ENCODE data around the gene PTPRO.

Gene PTPRO

GRCh38 chr12:15561396-15561795, 239.1 kb downstream of the PTPRO start:
- Histone ChIP-seq H3K4me3 (ENCODE audit: low read depth in 1 of 2, low read length in 2 of 2) (no peak overlapping the region), H3K9me3 (ENCODE audit: control insufficient read depth in 1 of 2, low read length in 2 of 2) (no peaks in the 10 kb centered on the region), H3K9ac (ENCODE audit: low read depth in 1 of 2, low read length in 2 of 2) (no peak overlapping the region), H3K36me3 (ENCODE audit: control insufficient read depth in 1 of 2, insufficient read depth in 2 of 2, low read length in 2 of 2) (peaks cover 0 to 3% of the 10 kb centered on the region in 2 donors), H3K27ac (ENCODE audit: low read depth, low read length) (no peak overlapping the region), H3K27me3 (ENCODE audit: control insufficient read depth in 1 of 2, insufficient read depth in 2 of 2, low read length in 2 of 2) (no peaks in the 10 kb centered on the region), H3K4me1 (ENCODE audit: control insufficient read depth in 1 of 2, insufficient read depth in 2 of 2, low read length in 2 of 2) (peaks cover 0 to 15% of the 10 kb centered on the region in 2 donors)

GRCh38 chr12:15562263-15562662, 240.0 kb downstream of the PTPRO start:
- Histone ChIP-seq H3K27ac (ENCODE audit: low read depth, low read length) (no peak overlapping the region), H3K9ac (ENCODE audit: low read depth in 1 of 2, low read length in 2 of 2) (no peak overlapping the region), H3K4me3 (ENCODE audit: low read depth in 1 of 2, low read length in 2 of 2) (no peak overlapping the region), H3K9me3 (ENCODE audit: control insufficient read depth in 1 of 2, low read length in 2 of 2) (no peaks in the 10 kb centered on the region), H3K27me3 (ENCODE audit: control insufficient read depth in 1 of 2, insufficient read depth in 2 of 2, low read length in 2 of 2) (no peaks in the 10 kb centered on the region), H3K36me3 (ENCODE audit: control insufficient read depth in 1 of 2, insufficient read depth in 2 of 2, low read length in 2 of 2) (peaks cover 0 to 3% of the 10 kb centered on the region in 2 donors), H3K4me1 (ENCODE audit: control insufficient read depth in 1 of 2, insufficient read depth in 2 of 2, low read length in 2 of 2) (peaks cover 0 to 15% of the 10 kb centered on the region in 2 donors)

- H3K36me3 ChIP-seq (ENCODE audit: control insufficient read depth in 1 of 2, insufficient read depth in 2 of 2, low read length in 2 of 2) = peaks cover 0 to 3% of the 10 kb centered on the region in 2 donors
- no peaks in the 10 kb centered on the region for H3K9me3 ChIP-seq (ENCODE audit: control insufficient read depth in 1 of 2, low read length in 2 of 2)
- H3K27me3 ChIP-seq (ENCODE audit: control insufficient read depth in 1 of 2, insufficient read depth in 2 of 2, low read length in 2 of 2) = no peaks in the 10 kb centered on the region
- H3K4me3 ChIP-seq (ENCODE audit: low read depth in 1 of 2, low read length in 2 of 2) = peak overlapping the region; percentile 33 to 44
- peaks cover 0 to 15% of the 10 kb centered on the region in 2 donors for H3K4me1 ChIP-seq (ENCODE audit: control insufficient read depth in 1 of 2, insufficient read depth in 2 of 2, low read length in 2 of 2)
- no peak overlapping the region for H3K27ac ChIP-seq (ENCODE audit: low read depth, low read length)
- peak overlapping the region in 1 of 2 donors; percentile 20 for H3K9ac ChIP-seq (ENCODE audit: low read depth in 1 of 2, low read length in 2 of 2)
Observed at GRCh38 chr12:15563663-15564062, 241.4 kb downstream of the PTPRO start.

GRCh38 chr12:15574353-15574752, 252.0 kb downstream of the PTPRO start:
- H3K9me3 ChIP-seq (ENCODE audit: control insufficient read depth in 1 of 2, low read length in 2 of 2) = no peaks in the 10 kb centered on the region
- H3K4me3 ChIP-seq (ENCODE audit: low read depth in 1 of 2, low read length in 2 of 2) = no peak overlapping the region
- no peak overlapping the region for H3K9ac ChIP-seq (ENCODE audit: low read depth in 1 of 2, low read length in 2 of 2)
- no peak overlapping the region for H3K27ac ChIP-seq (ENCODE audit: low read depth, low read length)
- H3K4me1 ChIP-seq (ENCODE audit: control insufficient read depth in 1 of 2, insufficient read depth in 2 of 2, low read length in 2 of 2) = peaks cover 12 to 20% of the 10 kb centered on the region in 2 donors
- H3K36me3 ChIP-seq (ENCODE audit: control insufficient read depth in 1 of 2, insufficient read depth in 2 of 2, low read length in 2 of 2) = no peaks in the 10 kb centered on the region
- H3K27me3 ChIP-seq (ENCODE audit: control insufficient read depth in 1 of 2, insufficient read depth in 2 of 2, low read length in 2 of 2) = no peaks in the 10 kb centered on the region

- no peaks in the 10 kb centered on the region for H3K36me3 ChIP-seq (ENCODE audit: control insufficient read depth in 1 of 2, insufficient read depth in 2 of 2, low read length in 2 of 2)
- H3K27me3 ChIP-seq (ENCODE audit: control insufficient read depth in 1 of 2, insufficient read depth in 2 of 2, low read length in 2 of 2) = no peaks in the 10 kb centered on the region
- H3K4me3 ChIP-seq (ENCODE audit: low read depth in 1 of 2, low read length in 2 of 2) = no peak overlapping the region
- no peak overlapping the region for H3K27ac ChIP-seq (ENCODE audit: low read depth, low read length)
- peaks cover 6 to 23% of the 10 kb centered on the region in 2 donors for H3K4me1 ChIP-seq (ENCODE audit: control insufficient read depth in 1 of 2, insufficient read depth in 2 of 2, low read length in 2 of 2)
- no peaks in the 10 kb centered on the region for H3K9me3 ChIP-seq (ENCODE audit: control insufficient read depth in 1 of 2, low read length in 2 of 2)
- H3K9ac ChIP-seq (ENCODE audit: low read depth in 1 of 2, low read length in 2 of 2) = no peak overlapping the region
Observed at GRCh38 chr12:15575671-15576541, 253.6 kb downstream of the PTPRO start.

- Histone ChIP-seq H3K36me3 (ENCODE audit: control insufficient read depth in 1 of 2, insufficient read depth in 2 of 2, low read length in 2 of 2) (no peaks in the 10 kb centered on the region), H3K9ac (ENCODE audit: low read depth in 1 of 2, low read length in 2 of 2) (no peak overlapping the region), H3K27me3 (ENCODE audit: control insufficient read depth in 1 of 2, insufficient read depth in 2 of 2, low read length in 2 of 2) (no peaks in the 10 kb centered on the region), H3K4me1 (ENCODE audit: control insufficient read depth in 1 of 2, insufficient read depth in 2 of 2, low read length in 2 of 2) (peaks cover 6 to 15% of the 10 kb centered on the region in 2 donors), H3K27ac (ENCODE audit: low read depth, low read length) (no peak overlapping the region), H3K4me3 (ENCODE audit: low read depth in 1 of 2, low read length in 2 of 2) (peak overlapping the region in 1 of 2 donors; percentile 41), H3K9me3 (ENCODE audit: control insufficient read depth in 1 of 2, low read length in 2 of 2) (no peaks in the 10 kb centered on the region)
Observed at GRCh38 chr12:15580431-15580830, 258.1 kb downstream of the PTPRO start.

GRCh38 chr12:15581006-15581405, 258.7 kb downstream of the PTPRO start:
- no peak overlapping the region for H3K9ac ChIP-seq (ENCODE audit: low read depth in 1 of 2, low read length in 2 of 2)
- H3K9me3 ChIP-seq (ENCODE audit: control insufficient read depth in 1 of 2, low read length in 2 of 2) = no peaks in the 10 kb centered on the region
- H3K27me3 ChIP-seq (ENCODE audit: control insufficient read depth in 1 of 2, insufficient read depth in 2 of 2, low read length in 2 of 2) = no peaks in the 10 kb centered on the region
- peak overlapping the region in 1 of 2 donors; percentile 41 for H3K4me3 ChIP-seq (ENCODE audit: low read depth in 1 of 2, low read length in 2 of 2)
- H3K27ac ChIP-seq (ENCODE audit: low read depth, low read length) = no peak overlapping the region
- H3K4me1 ChIP-seq (ENCODE audit: control insufficient read depth in 1 of 2, insufficient read depth in 2 of 2, low read length in 2 of 2) = peaks cover 6 to 15% of the 10 kb centered on the region in 2 donors
- H3K36me3 ChIP-seq (ENCODE audit: control insufficient read depth in 1 of 2, insufficient read depth in 2 of 2, low read length in 2 of 2) = no peaks in the 10 kb centered on the region

- no peak overlapping the region for H3K9ac ChIP-seq (ENCODE audit: low read depth in 1 of 2, low read length in 2 of 2)
- H3K9me3 ChIP-seq (ENCODE audit: control insufficient read depth in 1 of 2, low read length in 2 of 2) = no peaks in the 10 kb centered on the region
- no peak overlapping the region for H3K4me3 ChIP-seq (ENCODE audit: low read depth in 1 of 2, low read length in 2 of 2)
- H3K36me3 ChIP-seq (ENCODE audit: control insufficient read depth in 1 of 2, insufficient read depth in 2 of 2, low read length in 2 of 2) = no peaks in the 10 kb centered on the region
- peaks cover 0 to 10% of the 10 kb centered on the region in 2 donors for H3K4me1 ChIP-seq (ENCODE audit: control insufficient read depth in 1 of 2, insufficient read depth in 2 of 2, low read length in 2 of 2)
- H3K27me3 ChIP-seq (ENCODE audit: control insufficient read depth in 1 of 2, insufficient read depth in 2 of 2, low read length in 2 of 2) = no peaks in the 10 kb centered on the region
- no peak overlapping the region for H3K27ac ChIP-seq (ENCODE audit: low read depth, low read length)
Observed at GRCh38 chr12:15583804-15584203, 261.5 kb downstream of the PTPRO start.

GRCh38 chr12:15584366-15585041, 262.2 kb downstream of the PTPRO start:
- Histone ChIP-seq H3K4me1 (ENCODE audit: control insufficient read depth in 1 of 2, insufficient read depth in 2 of 2, low read length in 2 of 2) (peaks cover 0 to 10% of the 10 kb centered on the region in 2 donors), H3K36me3 (ENCODE audit: control insufficient read depth in 1 of 2, insufficient read depth in 2 of 2, low read length in 2 of 2) (no peaks in the 10 kb centered on the region), H3K4me3 (ENCODE audit: low read depth in 1 of 2, low read length in 2 of 2) (no peak overlapping the region), H3K27ac (ENCODE audit: low read depth, low read length) (no peak overlapping the region), H3K9ac (ENCODE audit: low read depth in 1 of 2, low read length in 2 of 2) (no peak overlapping the region), H3K27me3 (ENCODE audit: control insufficient read depth in 1 of 2, insufficient read depth in 2 of 2, low read length in 2 of 2) (no peaks in the 10 kb centered on the region), H3K9me3 (ENCODE audit: control insufficient read depth in 1 of 2, low read length in 2 of 2) (no peaks in the 10 kb centered on the region)

- no peaks in the 10 kb centered on the region for H3K27me3 ChIP-seq (ENCODE audit: control insufficient read depth in 1 of 2, insufficient read depth in 2 of 2, low read length in 2 of 2)
- peak overlapping the region in 1 of 2 donors; percentile 55 for H3K9ac ChIP-seq (ENCODE audit: low read depth in 1 of 2, low read length in 2 of 2)
- no peaks in the 10 kb centered on the region for H3K36me3 ChIP-seq (ENCODE audit: control insufficient read depth in 1 of 2, insufficient read depth in 2 of 2, low read length in 2 of 2)
- no peak overlapping the region for H3K27ac ChIP-seq (ENCODE audit: low read depth, low read length)
- no peaks in the 10 kb centered on the region for H3K9me3 ChIP-seq (ENCODE audit: control insufficient read depth in 1 of 2, low read length in 2 of 2)
- peaks cover 0 to 9% of the 10 kb centered on the region in 2 donors for H3K4me1 ChIP-seq (ENCODE audit: control insufficient read depth in 1 of 2, insufficient read depth in 2 of 2, low read length in 2 of 2)
- no peak overlapping the region for H3K4me3 ChIP-seq (ENCODE audit: low read depth in 1 of 2, low read length in 2 of 2)
Observed at GRCh38 chr12:15589328-15590032, 267.2 kb downstream of the PTPRO start.

All from duodenal mucosa (tissue), 2 donors.